HEK293 (cell line): ENCODE data around the gene OSCAR.

Experiments
- CTCF ChIA-PET: fragments of 350-600 bp; formaldehyde crosslinking; extraction: SDS; loops from one replicate; lab custom pipeline; 2021; ENCODE audit warnings: antibody characterized with exemption; lab: Yijun Ruan, JAX
- POLR2A ChIA-PET: fragments of 300-600 bp; formaldehyde crosslinking; extraction: SDS; loops from one replicate; lab custom pipeline; 2020; ENCODE audit warnings: antibody characterized with exemption, inconsistent platforms; lab: Yijun Ruan, JAX
- H3K27ac ChIP-seq: fragments of 200-500 bp; sonication (Bioruptor generic); 2 replicates; pipeline ENCODE4 v1.5.1; 2014; ENCODE audit warnings: low read depth, low read length, control low read depth, inconsistent platforms; ENCODE audit errors: extremely low read depth
- H3K36me3 ChIP-seq, 2 experiments: fragments of 200-500 bp in 1 of 2; sonication (Bioruptor generic) in 1 of 2; 1 replicate in 1 of 2; 2 replicates in 1 of 2; pipeline ENCODE4 v1.5.1; 2014 to 2017; ENCODE audit warnings: inconsistent platforms in 2 of 2, low read length in 2 of 2; ENCODE audit not compliant: control insufficient read depth in 2 of 2, insufficient read depth in 1 of 2
- H3K4me1 ChIP-seq: fragments of 200-500 bp; sonication (Bioruptor generic); 2 replicates; pipeline ENCODE4 v1.5.1; 2014; ENCODE audit warnings: mild to moderate bottlenecking, low read length, inconsistent platforms; ENCODE audit not compliant: control insufficient read depth, insufficient read depth
- H3K4me3 ChIP-seq: 2 replicates; pipeline ENCODE4 v1.5.1; 2011; ENCODE audit warnings: low read depth, mild to moderate bottlenecking, control low read depth, low read length, moderate library complexity
- H3K9me3 ChIP-seq: fragments of 200-500 bp; sonication (Bioruptor generic); 2 replicates; pipeline ENCODE4 v1.5.1; 2014; ENCODE audit warnings: low read depth, low read length, inconsistent platforms; ENCODE audit not compliant: control insufficient read depth, insufficient read depth
- KLF16 ChIP-seq: fragments of 450-650 bp; formaldehyde crosslinking; IDR thresholded peaks from 2 replicates; pipeline ENCODE4 v1.5.1; 2017; ENCODE audit warnings: missing biosample characterization, missing genetic modification characterization
- KLF8 ChIP-seq: fragments of 450-650 bp; formaldehyde crosslinking; IDR thresholded peaks from 2 replicates; pipeline ENCODE4 v1.5.1; 2016; ENCODE audit warnings: missing biosample characterization, missing genetic modification characterization
- MEIS1 ChIP-seq: sonication (generic); formaldehyde crosslinking; IDR thresholded peaks from 2 replicates; pipeline ENCODE4 v1.8.1; 2022; ENCODE audit warnings: missing genetic modification reagents, mild to moderate bottlenecking, borderline replicate concordance
- PRDM4 ChIP-seq: fragments of 450-650 bp; formaldehyde crosslinking; IDR thresholded peaks from 2 replicates; pipeline ENCODE4 v1.5.1; 2017; ENCODE audit warnings: missing biosample characterization, missing genetic modification characterization
- SP3 ChIP-seq: fragments of 450-650 bp; formaldehyde crosslinking; IDR thresholded peaks from 2 replicates; pipeline ENCODE4 v1.5.1; 2016; ENCODE audit warnings: missing biosample characterization, missing genetic modification characterization
- ZBTB20 ChIP-seq: fragments of 450-650 bp; formaldehyde crosslinking; IDR thresholded peaks from 2 replicates; pipeline ENCODE4 v1.5.1; 2016; ENCODE audit warnings: missing biosample characterization, missing genetic modification characterization
- ZBTB49 ChIP-seq: fragments of 450-650 bp; formaldehyde crosslinking; IDR thresholded peaks from 2 replicates; pipeline ENCODE4 v1.5.1; 2016; ENCODE audit warnings: missing biosample characterization, missing genetic modification characterization, low read depth
- ZFP41 ChIP-seq: fragments of 450-650 bp; formaldehyde crosslinking; IDR thresholded peaks from 2 replicates; pipeline ENCODE4 v1.5.1; 2016; ENCODE audit warnings: missing biosample characterization, missing genetic modification characterization, borderline replicate concordance
- ZNF157 ChIP-seq: fragments of 450-650 bp; formaldehyde crosslinking; IDR thresholded peaks from 2 replicates; pipeline ENCODE4 v1.5.1; 2016; ENCODE audit warnings: missing biosample characterization, missing genetic modification characterization
- ZNF169 ChIP-seq: fragments of 450-650 bp; formaldehyde crosslinking; IDR thresholded peaks from 2 replicates; pipeline ENCODE4 v1.5.1; 2016; ENCODE audit warnings: missing biosample characterization, missing genetic modification characterization
- ZNF202 ChIP-seq: fragments of 450-650 bp; formaldehyde crosslinking; IDR thresholded peaks from 2 replicates; pipeline ENCODE4 v1.5.1; 2016; ENCODE audit warnings: missing biosample characterization, missing genetic modification characterization, borderline replicate concordance
- ZNF211 ChIP-seq: fragments of 450-650 bp; formaldehyde crosslinking; IDR thresholded peaks from 2 replicates; pipeline ENCODE4 v1.5.1; 2016; ENCODE audit warnings: low read depth, missing biosample characterization, missing genetic modification characterization
- ZNF266 ChIP-seq: fragments of 450-650 bp; formaldehyde crosslinking; IDR thresholded peaks from 2 replicates; pipeline ENCODE4 v1.5.1; 2016; ENCODE audit warnings: missing biosample characterization, missing genetic modification characterization, low read depth
- ZNF335 ChIP-seq: fragments of 450-650 bp; formaldehyde crosslinking; conservative IDR thresholded peaks from 2 replicates; pipeline ENCODE4 v1.5.1; 2016; ENCODE audit warnings: missing biosample characterization, missing genetic modification characterization
- ZNF555 ChIP-seq: fragments of 450-650 bp; formaldehyde crosslinking; conservative IDR thresholded peaks from 2 replicates; pipeline ENCODE4 v1.5.1; 2017; ENCODE audit warnings: missing biosample characterization, mild to moderate bottlenecking, missing genetic modification characterization, inconsistent platforms
- ZNF558 ChIP-seq: fragments of 450-650 bp; formaldehyde crosslinking; IDR thresholded peaks from 2 replicates; pipeline ENCODE4 v1.5.1; 2016; ENCODE audit warnings: missing biosample characterization, missing genetic modification characterization
- ZNF596 ChIP-seq: fragments of 450-650 bp; IDR thresholded peaks from 2 replicates; pipeline ENCODE4 v1.5.0; 2018; ENCODE audit warnings: missing biosample characterization, mild to moderate bottlenecking, missing genetic modification characterization, moderate library complexity
- ZNF600 ChIP-seq: fragments of 450-650 bp; formaldehyde crosslinking; IDR thresholded peaks from 2 replicates; pipeline ENCODE4 v1.5.1; 2016; ENCODE audit warnings: missing biosample characterization, missing genetic modification characterization
- ZNF624 ChIP-seq: fragments of 450-650 bp; formaldehyde crosslinking; IDR thresholded peaks from 2 replicates; pipeline ENCODE4 v1.5.1; 2017; ENCODE audit warnings: missing biosample characterization, missing genetic modification characterization
- ZNF677 ChIP-seq: fragments of 450-650 bp; IDR thresholded peaks from 2 replicates; pipeline ENCODE4 v1.5.0; 2018; ENCODE audit warnings: missing biosample characterization, mild to moderate bottlenecking, missing genetic modification characterization, moderate library complexity
- ZNF76 ChIP-seq: fragments of 450-650 bp; formaldehyde crosslinking; IDR thresholded peaks from 2 replicates; pipeline ENCODE4; 2016; ENCODE audit warnings: low read depth, missing biosample characterization, missing genetic modification characterization, borderline replicate concordance

The OSCAR gene

GRCh38 chr19:54133957-54134590 is 33.5 kb upstream of the OSCAR start:
- peak overlapping the region; percentile 22; the same call in 1 of the 2 replicates for H3K27ac ChIP-seq

GRCh38 chr19:54133312-54133956 is 32.8 kb upstream of the OSCAR start:
- peaks cover 7% of the 10 kb centered on the region for H3K4me1 ChIP-seq
- H3K27ac ChIP-seq: peak overlapping the region; percentile 22; the same call in 1 of the 2 replicates
- H3K4me3 ChIP-seq: no peak overlapping the region
- ChIA-PET CTCF (no interaction called here), POLR2A (no interaction called here)
- TF ChIP-seq ZNF596 (tag by site-specific recombination): 0 out of 2 replicates have a peak, but pooled peaks have one; percentile 37
- 0 out of 2 replicates have a peak, but pooled peaks have one; percentile 20 for TF ChIP-seq ZNF600
- no peak for TF ChIP-seq ZNF266 (tag by site-specific recombination)
- TF ChIP-seq PRDM4 (tag by site-specific recombination): peak; percentile 96
- H3K9me3 ChIP-seq: peaks cover 2% of the 10 kb centered on the region
- peaks cover 13 to 31% of the 10 kb centered on the region in 2 experiments for H3K36me3 ChIP-seq

More at GRCh38 chr19:54133957-54134590, 33.5 kb upstream of the OSCAR start:
- TF ChIP-seq SP3 (tag by site-specific recombination): peak; percentile 9; the same call in 1 of the 2 replicates
- TF ChIP-seq ZNF169 (tag by site-specific recombination): peak; percentile 91; the same call in 1 of the 2 replicates
- TF ChIP-seq ZBTB20 (tag by site-specific recombination): no peak
- CTCF ChIA-PET: no interaction called here
- POLR2A ChIA-PET: interaction anchor here (0.6 kb wide), 1 partner anchor 9 kb away, joined by 4 read pairs; no protein-coding TSS in a partner anchor
- Histone ChIP-seq H3K36me3 (peaks cover 13 to 30% of the 10 kb centered on the region in 2 experiments), H3K4me1 (peaks cover 11% of the 10 kb centered on the region), H3K4me3 (no peak overlapping the region), H3K9me3 (peaks cover 2% of the 10 kb centered on the region)

GRCh38 chr19:54129617-54129996 is 29.0 kb upstream of the OSCAR start:
- TF ChIP-seq ZFP41 (tag by site-specific recombination) (no peak), ZNF76 (no peak), KLF8 (no peak), ZNF169 (tag by site-specific recombination) (no peak), ZNF558 (tag by site-specific recombination) (no peak), ZNF677 (tag by site-specific recombination) (no peak), ZNF157 (tag by site-specific recombination) (no peak), ZNF211 (tag by site-specific recombination) (no peak), ZNF555 (no peak), KLF16 (tag by site-specific recombination) (no peak), ZNF335 (tag by site-specific recombination) (no peak), MEIS1 (CRISPR knock-in tag) (no peak), ZBTB49 (tag by site-specific recombination) (no peak), ZNF202 (no peak), ZNF624 (no peak)
- CTCF ChIA-PET: no interaction called here
- H3K4me3 ChIP-seq: no peak overlapping the region
- peaks cover 2% of the 10 kb centered on the region for H3K9me3 ChIP-seq
- no peaks in the 10 kb centered on the region for H3K4me1 ChIP-seq
- H3K27ac ChIP-seq: no peak overlapping the region
- POLR2A ChIA-PET: no interaction called here
- H3K36me3 ChIP-seq: peaks cover 17 to 67% of the 10 kb centered on the region in 2 experiments
